Spleen (tissue), 7 donors: Measurements from ENCODE around the gene NMUR1.

Experiments
- POLR2A ChIP-seq, 3 donors: fragments of 450-650 bp; IDR thresholded peaks; one replicate each; pipeline ENCODE4 v1.5.1; 2017; ENCODE audit warnings: antibody characterized with exemption in 3 of 3, mild to moderate bottlenecking in 1 of 3
- POLR2AphosphoS5 ChIP-seq, 3 donors: sonication (generic); formaldehyde crosslinking; IDR thresholded peaks; one replicate each; pipeline ENCODE4 v1.5.1; 2017; ENCODE audit warnings: antibody characterized with exemption in 3 of 3
- TF ChIP-seq, protein P1 (sequence below), 11 experiments: fragments of 200-600 bp in 7 of 11; fragments of 450-650 bp in 4 of 11; sonication (generic) in 4 of 11; IDR thresholded peaks in 8 of 11; conservative IDR thresholded peaks in 3 of 11; 1 replicate in 7 of 11; 2 replicates in 4 of 11; pipeline versions ENCODE4 v1.4.0 to v1.8.0; 2016 to 2021; ENCODE audit warnings: antibody characterized with exemption in 11 of 11, inconsistent platforms in 4 of 11, mild to moderate bottlenecking in 1 of 11
- donor health status: DM: no; HTN: no; CAD: no; lungs with moderate emphysema.
- donor health status: DM: no; HTN: no; CAD: no.
- donor health status: DM: no; HTN: no; CAD: no.

- TF ChIP-seq, protein P1, sequence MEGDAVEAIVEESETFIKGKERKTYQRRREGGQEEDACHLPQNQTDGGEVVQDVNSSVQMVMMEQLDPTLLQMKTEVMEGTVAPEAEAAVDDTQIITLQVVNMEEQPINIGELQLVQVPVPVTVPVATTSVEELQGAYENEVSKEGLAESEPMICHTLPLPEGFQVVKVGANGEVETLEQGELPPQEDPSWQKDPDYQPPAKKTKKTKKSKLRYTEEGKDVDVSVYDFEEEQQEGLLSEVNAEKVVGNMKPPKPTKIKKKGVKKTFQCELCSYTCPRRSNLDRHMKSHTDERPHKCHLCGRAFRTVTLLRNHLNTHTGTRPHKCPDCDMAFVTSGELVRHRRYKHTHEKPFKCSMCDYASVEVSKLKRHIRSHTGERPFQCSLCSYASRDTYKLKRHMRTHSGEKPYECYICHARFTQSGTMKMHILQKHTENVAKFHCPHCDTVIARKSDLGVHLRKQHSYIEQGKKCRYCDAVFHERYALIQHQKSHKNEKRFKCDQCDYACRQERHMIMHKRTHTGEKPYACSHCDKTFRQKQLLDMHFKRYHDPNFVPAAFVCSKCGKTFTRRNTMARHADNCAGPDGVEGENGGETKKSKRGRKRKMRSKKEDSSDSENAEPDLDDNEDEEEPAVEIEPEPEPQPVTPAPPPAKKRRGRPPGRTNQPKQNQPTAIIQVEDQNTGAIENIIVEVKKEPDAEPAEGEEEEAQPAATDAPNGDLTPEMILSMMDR (IDR thresholded peaks at IDR 0.05 in 8 of 11, conservative IDR thresholded peaks at IDR 0.05 in 3 of 11), result no peak
- no peak for TF ChIP-seq POLR2AphosphoS5 (IDR thresholded peaks at IDR 0.05)
- TF ChIP-seq POLR2A (IDR thresholded peaks at IDR 0.05), result no peak
These were observed 36.9 kb upstream of the NMUR1 start for GRCh38 chr2:231567159-231567558.
